Measurements from ENCODE around the gene NDUFV2. TPM values are rescaled to one million over a fixed set of nuclear protein-coding genes. Genes with fewer than 3 reads are reported as not detected.

The NDUFV2 gene
- total RNA-seq, 2 donors from 2014 or later = 40.5 to 42.5 TPM

DNA sequence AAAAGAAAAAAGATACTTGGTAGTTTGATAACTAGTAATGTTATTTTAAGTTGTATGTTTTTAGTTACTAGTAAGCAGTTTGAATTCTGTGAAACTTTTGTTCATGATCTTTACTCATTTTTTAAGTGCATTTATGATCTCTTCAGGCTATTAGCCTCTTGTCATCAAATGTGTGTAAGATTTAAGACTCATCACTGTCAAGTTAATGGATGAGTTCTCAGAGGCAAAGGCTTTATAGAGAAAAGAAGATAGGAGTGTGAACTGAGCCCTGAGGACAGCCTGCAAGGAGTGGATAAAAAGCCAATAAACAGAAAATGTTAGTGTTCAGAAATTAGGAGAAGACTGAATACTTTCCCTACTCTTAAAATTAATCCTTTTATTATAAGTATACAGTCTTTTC lies 13.5 kb downstream of the NDUFV2 start:
- intact Hi-C loops (cut with DNase I) = no loop called here
- ATAC-seq (no peak), DNase-seq (no peak)
- no peaks in the 10 kb centered on the region for H3K27me3 ChIP-seq
- no peaks in the 10 kb centered on the region for H3K9me3 ChIP-seq
- H3K27ac ChIP-seq = peak overlapping the region in 1 of 4 donors; percentile 85
- H3K4me1 ChIP-seq = peaks cover 60% of the 10 kb centered on the region
- no peak for TF ChIP-seq POLR2A (IDR thresholded peaks at IDR 0.05)
- TF ChIP-seq, protein P1, sequence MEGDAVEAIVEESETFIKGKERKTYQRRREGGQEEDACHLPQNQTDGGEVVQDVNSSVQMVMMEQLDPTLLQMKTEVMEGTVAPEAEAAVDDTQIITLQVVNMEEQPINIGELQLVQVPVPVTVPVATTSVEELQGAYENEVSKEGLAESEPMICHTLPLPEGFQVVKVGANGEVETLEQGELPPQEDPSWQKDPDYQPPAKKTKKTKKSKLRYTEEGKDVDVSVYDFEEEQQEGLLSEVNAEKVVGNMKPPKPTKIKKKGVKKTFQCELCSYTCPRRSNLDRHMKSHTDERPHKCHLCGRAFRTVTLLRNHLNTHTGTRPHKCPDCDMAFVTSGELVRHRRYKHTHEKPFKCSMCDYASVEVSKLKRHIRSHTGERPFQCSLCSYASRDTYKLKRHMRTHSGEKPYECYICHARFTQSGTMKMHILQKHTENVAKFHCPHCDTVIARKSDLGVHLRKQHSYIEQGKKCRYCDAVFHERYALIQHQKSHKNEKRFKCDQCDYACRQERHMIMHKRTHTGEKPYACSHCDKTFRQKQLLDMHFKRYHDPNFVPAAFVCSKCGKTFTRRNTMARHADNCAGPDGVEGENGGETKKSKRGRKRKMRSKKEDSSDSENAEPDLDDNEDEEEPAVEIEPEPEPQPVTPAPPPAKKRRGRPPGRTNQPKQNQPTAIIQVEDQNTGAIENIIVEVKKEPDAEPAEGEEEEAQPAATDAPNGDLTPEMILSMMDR (IDR thresholded peaks at IDR 0.05) = no peak
- H3K4me3 ChIP-seq = no peak overlapping the region
- H3K36me3 ChIP-seq (replicated peaks in 1 of 2; ENCODE audit: insufficient read depth in 1 of 2, low read depth in 2 of 2) = no peaks in the 10 kb centered on the region

DNA sequence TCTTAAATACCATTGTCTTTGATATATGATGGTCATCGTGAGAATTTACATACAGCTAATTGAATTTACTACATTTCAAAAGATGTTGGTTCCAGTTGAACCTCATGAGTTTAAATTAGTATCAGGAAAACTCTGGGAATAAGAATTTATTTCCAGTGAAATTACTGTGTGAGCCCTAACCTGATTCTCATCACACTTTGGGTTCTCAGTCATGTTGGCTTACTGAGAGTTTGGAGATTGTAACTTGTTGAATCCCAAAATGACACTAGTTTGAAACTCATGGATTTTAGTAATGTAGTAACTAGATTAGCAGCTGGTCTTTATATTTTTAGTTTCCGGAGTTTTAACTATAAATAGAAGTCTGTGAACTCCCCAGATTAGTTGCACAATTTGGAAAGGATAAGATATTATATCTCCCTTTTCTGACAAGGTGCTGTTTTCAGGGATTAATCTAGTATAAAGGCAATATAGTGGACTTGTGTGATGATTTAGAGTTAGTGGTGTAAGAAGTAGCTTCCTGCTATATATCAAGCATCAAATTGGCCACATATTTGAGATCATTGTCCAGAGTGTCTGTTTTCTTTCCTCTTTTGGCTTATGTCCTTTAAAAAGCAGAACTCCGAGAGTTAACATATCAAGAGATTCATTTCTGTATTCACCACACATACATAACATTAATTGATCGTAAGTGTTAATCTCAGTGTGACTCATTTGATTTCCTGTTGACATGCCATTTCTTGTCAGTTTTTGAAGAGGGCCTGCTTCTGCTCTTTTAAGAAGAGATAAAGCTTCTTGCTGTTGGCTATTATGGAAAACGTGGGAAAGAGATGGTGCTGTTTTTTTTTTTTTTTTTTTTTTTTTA lies 15.7 kb downstream of the NDUFV2 start:
- DNase-seq (no peak), ATAC-seq (no peak)
- intact Hi-C loops (cut with DNase I) = no loop called here
- Histone ChIP-seq H3K36me3 (replicated peaks in 1 of 2; ENCODE audit: insufficient read depth in 1 of 2, low read depth in 2 of 2) (peaks cover 0 to 4% of the 10 kb centered on the region in 2 donors), H3K4me3 (no peak overlapping the region), H3K27me3 (no peaks in the 10 kb centered on the region), H3K27ac (peak overlapping the region; percentile 17 to 85 (median 50)), H3K9me3 (no peaks in the 10 kb centered on the region), H3K4me1 (peaks cover 47% of the 10 kb centered on the region)
- no peak for TF ChIP-seq POLR2A (IDR thresholded peaks at IDR 0.05)
- TF ChIP-seq, protein P1 (IDR thresholded peaks at IDR 0.05) = no peak
- 30 to 34% methylated on average over 5 of the region's 5 CpGs for WGBS, 2 donors

DNA sequence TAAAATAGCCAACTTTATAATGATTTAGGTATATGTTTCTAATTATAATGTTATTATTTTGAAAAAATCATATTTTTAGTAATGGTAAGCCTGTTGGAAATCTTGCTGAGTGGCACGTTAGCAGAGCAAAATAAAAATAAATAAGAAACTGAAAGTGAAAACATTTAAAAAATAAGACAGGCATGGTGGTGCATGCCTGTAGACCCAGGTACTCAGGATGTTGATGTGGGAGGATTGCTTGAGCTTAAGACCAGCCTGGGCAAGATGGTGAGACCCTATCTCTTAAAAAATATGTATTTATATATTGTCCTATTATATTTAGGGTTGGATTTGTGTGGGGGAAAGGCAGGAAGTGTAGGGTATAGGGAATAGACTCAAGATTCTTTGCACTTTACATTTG lies 18.3 kb downstream of the NDUFV2 start:
- peak overlapping the region in 1 of 4 donors; percentile 12 for H3K27ac ChIP-seq
- DNase-seq (no peak), ATAC-seq (no peak)
- H3K9me3 ChIP-seq = no peaks in the 10 kb centered on the region
- H3K4me1 ChIP-seq = peaks cover 34% of the 10 kb centered on the region
- no peaks in the 10 kb centered on the region for H3K27me3 ChIP-seq
- H3K4me3 ChIP-seq = no peak overlapping the region
- no peak for TF ChIP-seq POLR2A (IDR thresholded peaks at IDR 0.05)
- TF ChIP-seq, protein P1 (IDR thresholded peaks at IDR 0.05) = no peak
- H3K36me3 ChIP-seq (replicated peaks in 1 of 2; ENCODE audit: insufficient read depth in 1 of 2, low read depth in 2 of 2) = peaks cover 0 to 5% of the 10 kb centered on the region in 2 donors
- intact Hi-C loops (cut with DNase I) = no loop called here
- WGBS, 2 donors = 47% methylated on average over 1 of the region's 1 CpG

DNA sequence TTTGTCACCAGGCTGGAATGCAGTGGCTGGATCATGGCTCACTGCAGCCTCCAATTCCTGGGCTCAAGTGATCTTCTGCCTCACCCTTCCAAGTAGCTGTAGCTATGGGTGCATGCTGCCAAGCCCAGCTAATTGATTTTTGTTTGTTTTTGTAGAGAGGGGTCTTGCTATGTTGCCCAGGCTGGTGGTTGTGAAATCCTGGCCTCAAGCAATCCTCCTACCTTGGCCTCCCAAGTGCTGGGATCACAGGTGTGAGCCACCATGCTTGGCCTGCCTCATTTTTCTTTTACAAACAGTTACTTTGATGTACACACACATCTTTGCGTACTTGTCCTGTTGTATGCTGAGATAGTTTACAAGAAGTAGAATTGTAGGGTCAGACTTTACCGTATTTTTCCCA lies 21.0 kb downstream of the NDUFV2 start:
- Histone ChIP-seq H3K4me1 (peaks cover 11% of the 10 kb centered on the region), H3K36me3 (replicated peaks in 1 of 2; ENCODE audit: insufficient read depth in 1 of 2, low read depth in 2 of 2) (peaks cover 0 to 17% of the 10 kb centered on the region in 2 donors)
- 91% methylated on average over 2 of the region's 2 CpGs for WGBS, 2 donors

More for the DNA sequence above, 21.0 kb downstream of the NDUFV2 start:
- Histone ChIP-seq H3K27ac (no peak overlapping the region), H3K27me3 (no peaks in the 10 kb centered on the region), H3K4me3 (no peak overlapping the region), H3K9me3 (no peaks in the 10 kb centered on the region)
- ATAC-seq = no peak
- intact Hi-C loops (cut with DNase I) = no loop called here
- DNase-seq = no peak
- TF ChIP-seq, protein P1 (IDR thresholded peaks at IDR 0.05) = no peak
- TF ChIP-seq POLR2A (IDR thresholded peaks at IDR 0.05) = no peak
